K562 (cell line): ENCODE data around the gene SH3BP5. TPM values are rescaled to one million over a fixed set of nuclear protein-coding genes. Genes with fewer than 3 reads are reported as not detected.

ENCODE experiments used
- CREBBP ChIP-seq: IDR thresholded peaks from one replicate; pipeline ENCODE4 v1.6.1; 2012; ENCODE audit warnings: low read depth, mild to moderate bottlenecking, control low read depth, inconsistent platforms, low read length
- ESRRB ChIP-seq: fragments of 250-450 bp; sonication (Bioruptor Pico); IDR thresholded peaks from 2 replicates; pipeline ENCODE4 v1.5.0; 2020; ENCODE audit warnings: mild to moderate bottlenecking, moderate library complexity, borderline replicate concordance
- HDAC1 ChIP-seq, 2 experiments: fragments of 450-650 bp; IDR thresholded peaks; 2 replicates each; pipeline ENCODE4 v1.6.1; 2016 to 2017; ENCODE audit warnings: inconsistent platforms in 1 of 2, mild to moderate bottlenecking in 1 of 2, moderate library complexity in 1 of 2
- PHF21A ChIP-seq: fragments of 450-650 bp; IDR thresholded peaks from 2 replicates; pipeline ENCODE4 v1.6.1; 2017; ENCODE audit warnings: low read depth, borderline replicate concordance
- PKNOX1 ChIP-seq: fragments of 450-650 bp; IDR thresholded peaks from 2 replicates; pipeline ENCODE4 v1.6.1; 2016
- SOX6 ChIP-seq: fragments of 450-650 bp; IDR thresholded peaks from 2 replicates; pipeline ENCODE4 v1.6.1; 2014; ENCODE audit warnings: mild to moderate bottlenecking
- ZHX1 ChIP-seq: fragments of 150-350 bp; conservative IDR thresholded peaks from 2 replicates; pipeline ENCODE4 v1.6.1; 2014; ENCODE audit warnings: low read length
- ZNF165 ChIP-seq: fragments of 250-450 bp; sonication (Bioruptor Pico); IDR thresholded peaks from 2 replicates; pipeline ENCODE4 v1.4.0; 2020; ENCODE audit warnings: borderline replicate concordance
- polyA plus RNA-seq, 8 experiments: library from polyadenylated mRNA; depleted of rRNA in 4 of 8; stranded (reverse) in 5 of 8; unstranded in 3 of 8; fragments of >200 nt; fragmentation: Nextera tagmentation in 2 of 8; fragmentation: Illumina TruSeq in 1 of 8; extraction: Ambion mirVana in 2 of 8; extraction: Trizol in 1 of 8; gene quantifications; 2 replicates each; pipeline versions ENCODE4 v1.2.1 to v1.2.3, GENCODE V29; 2011 to 2014; ENCODE audit warnings: inconsistent platforms in 1 of 8, missing spikeins in 1 of 8
- total RNA-seq, 7 experiments: library from RNA; depleted of rRNA in 6 of 7; stranded (reverse); fragments of >200 nt in 6 of 7; fragmentation: Illumina TruSeq in 2 of 7; extraction: Trizol in 2 of 7; gene quantifications; 2 replicates each; pipeline versions ENCODE4 v1.2.1 to v1.2.3, GENCODE V29; 2011 to 2021; ENCODE audit warnings: low replicate concordance in 1 of 7
- TF ChIP-seq, protein P1 (sequence below): fragments of 450-650 bp; IDR thresholded peaks from 2 replicates; pipeline ENCODE4 v1.6.1; 2016; ENCODE audit warnings: low read depth
- TF ChIP-seq, protein P2 (sequence below): fragments of 450-650 bp; formaldehyde crosslinking; IDR thresholded peaks from 2 replicates; pipeline ENCODE4 v1.4.0; 2020; ENCODE audit warnings: mild to moderate bottlenecking, moderate library complexity

SH3BP5 gene
- total and polyA plus RNA-seq, 9 of the 15 experiments (the other 6 are each of a cell fraction or from before 2014, with no cell fraction given) = 2.9 to 29.0 (median 14.9) TPM

- TF ChIP-seq, protein P1, sequence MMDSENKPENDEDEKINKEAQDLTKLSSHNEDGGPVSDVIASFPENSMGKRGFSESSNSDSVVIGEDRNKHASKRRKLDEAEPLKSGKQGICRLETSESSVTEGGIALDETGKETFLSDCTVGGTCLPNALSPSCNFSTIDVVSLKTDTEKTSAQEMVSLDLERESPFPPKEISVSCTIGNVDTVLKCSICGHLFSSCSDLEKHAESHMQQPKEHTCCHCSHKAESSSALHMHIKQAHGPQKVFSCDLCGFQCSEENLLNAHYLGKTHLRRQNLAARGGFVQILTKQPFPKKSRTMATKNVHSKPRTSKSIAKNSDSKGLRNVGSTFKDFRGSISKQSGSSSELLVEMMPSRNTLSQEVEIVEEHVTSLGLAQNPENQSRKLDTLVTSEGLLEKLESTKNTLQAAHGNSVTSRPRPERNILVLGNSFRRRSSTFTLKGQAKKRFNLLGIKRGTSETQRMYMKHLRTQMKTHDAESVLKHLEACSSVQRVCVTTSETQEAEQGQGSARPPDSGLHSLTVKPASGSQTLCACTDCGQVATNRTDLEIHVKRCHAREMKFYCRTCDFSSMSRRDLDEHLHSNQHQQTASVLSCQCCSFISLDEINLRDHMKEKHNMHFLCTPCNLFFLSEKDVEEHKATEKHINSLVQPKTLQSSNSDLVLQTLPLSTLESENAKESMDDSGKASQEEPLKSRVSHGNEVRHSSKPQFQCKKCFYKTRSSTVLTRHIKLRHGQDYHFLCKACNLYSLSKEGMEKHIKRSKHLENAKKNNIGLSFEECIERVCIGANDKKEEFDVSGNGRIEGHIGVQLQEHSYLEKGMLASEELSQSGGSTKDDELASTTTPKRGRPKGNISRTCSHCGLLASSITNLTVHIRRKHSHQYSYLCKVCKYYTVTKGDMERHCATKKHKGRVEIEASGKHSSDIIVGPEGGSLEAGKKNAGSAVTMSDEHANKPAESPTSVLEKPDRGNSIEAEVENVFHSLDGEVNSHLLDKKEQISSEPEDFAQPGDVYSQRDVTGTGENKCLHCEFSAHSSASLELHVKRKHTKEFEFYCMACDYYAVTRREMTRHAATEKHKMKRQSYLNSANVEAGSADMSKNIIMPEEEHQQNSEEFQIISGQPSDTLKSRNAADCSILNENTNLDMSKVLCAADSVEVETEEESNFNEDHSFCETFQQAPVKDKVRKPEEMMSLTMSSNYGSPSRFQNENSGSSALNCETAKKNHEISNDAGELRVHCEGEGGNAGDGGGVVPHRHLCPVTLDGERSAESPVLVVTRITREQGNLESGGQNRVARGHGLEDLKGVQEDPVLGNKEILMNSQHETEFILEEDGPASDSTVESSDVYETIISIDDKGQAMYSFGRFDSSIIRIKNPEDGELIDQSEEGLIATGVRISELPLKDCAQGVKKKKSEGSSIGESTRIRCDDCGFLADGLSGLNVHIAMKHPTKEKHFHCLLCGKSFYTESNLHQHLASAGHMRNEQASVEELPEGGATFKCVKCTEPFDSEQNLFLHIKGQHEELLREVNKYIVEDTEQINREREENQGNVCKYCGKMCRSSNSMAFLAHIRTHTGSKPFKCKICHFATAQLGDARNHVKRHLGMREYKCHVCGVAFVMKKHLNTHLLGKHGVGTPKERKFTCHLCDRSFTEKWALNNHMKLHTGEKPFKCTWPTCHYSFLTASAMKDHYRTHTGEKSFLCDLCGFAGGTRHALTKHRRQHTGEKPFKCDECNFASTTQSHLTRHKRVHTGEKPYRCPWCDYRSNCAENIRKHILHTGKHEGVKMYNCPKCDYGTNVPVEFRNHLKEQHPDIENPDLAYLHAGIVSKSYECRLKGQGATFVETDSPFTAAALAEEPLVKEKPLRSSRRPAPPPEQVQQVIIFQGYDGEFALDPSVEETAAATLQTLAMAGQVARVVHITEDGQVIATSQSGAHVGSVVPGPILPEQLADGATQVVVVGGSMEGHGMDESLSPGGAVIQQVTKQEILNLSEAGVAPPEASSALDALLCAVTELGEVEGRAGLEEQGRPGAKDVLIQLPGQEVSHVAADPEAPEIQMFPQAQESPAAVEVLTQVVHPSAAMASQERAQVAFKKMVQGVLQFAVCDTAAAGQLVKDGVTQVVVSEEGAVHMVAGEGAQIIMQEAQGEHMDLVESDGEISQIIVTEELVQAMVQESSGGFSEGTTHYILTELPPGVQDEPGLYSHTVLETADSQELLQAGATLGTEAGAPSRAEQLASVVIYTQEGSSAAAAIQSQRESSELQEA = no peak
- TF ChIP-seq SOX6 (no peak), ZHX1 (no peak), PKNOX1 (peak; percentile 94), ZNF165 (no peak), HDAC1 (IDR thresholded peaks at IDR 0.05) (peak in 1 of 2 experiments; percentile 3; a peak in 1 of 4 replicates), CREBBP (no peak), ESRRB (CRISPR knock-in tag) (no peak), PHF21A (0 out of 2 replicates have a peak, but pooled peaks have one; percentile 21)
- TF ChIP-seq, protein P2, sequence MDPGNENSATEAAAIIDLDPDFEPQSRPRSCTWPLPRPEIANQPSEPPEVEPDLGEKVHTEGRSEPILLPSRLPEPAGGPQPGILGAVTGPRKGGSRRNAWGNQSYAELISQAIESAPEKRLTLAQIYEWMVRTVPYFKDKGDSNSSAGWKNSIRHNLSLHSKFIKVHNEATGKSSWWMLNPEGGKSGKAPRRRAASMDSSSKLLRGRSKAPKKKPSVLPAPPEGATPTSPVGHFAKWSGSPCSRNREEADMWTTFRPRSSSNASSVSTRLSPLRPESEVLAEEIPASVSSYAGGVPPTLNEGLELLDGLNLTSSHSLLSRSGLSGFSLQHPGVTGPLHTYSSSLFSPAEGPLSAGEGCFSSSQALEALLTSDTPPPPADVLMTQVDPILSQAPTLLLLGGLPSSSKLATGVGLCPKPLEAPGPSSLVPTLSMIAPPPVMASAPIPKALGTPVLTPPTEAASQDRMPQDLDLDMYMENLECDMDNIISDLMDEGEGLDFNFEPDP (CRISPR knock-in tag) = no peak
Observed at GRCh38 chr3:15206662-15207576, 125.5 kb downstream of the SH3BP5 start (continued).
